ENCODE measurements around the gene VEGFD.

VEGFD gene

GRCh38 chrX:15384304-15384703 is at the start of gene VEGFD:
VEGFD (minus strand) TSS chrX:15384413; CDS start chrX:15383946, 467 bp downstream.
- peak; percentile 0 for DNase-seq (ENCODE audit: low spot score)

- DNase-seq (ENCODE audit: low spot score) = no peak
These were observed 46.4 kb upstream of the VEGFD start for GRCh38 chrX:15430584-15430983.

- DNase-seq (ENCODE audit: low spot score) = no peak
These were observed 45.9 kb upstream of the VEGFD start for GRCh38 chrX:15430076-15430475.

- DNase-seq (ENCODE audit: low spot score) = no peak
These were observed 40.8 kb upstream of the VEGFD start for GRCh38 chrX:15425024-15425423.

- no peak for DNase-seq (ENCODE audit: low spot score)
These were observed 34.5 kb upstream of the VEGFD start for GRCh38 chrX:15418707-15419181.

GRCh38 chrX:15418041-15418706 is 34.0 kb upstream of the VEGFD start:
- DNase-seq (ENCODE audit: low spot score) = no peak

DNA sequence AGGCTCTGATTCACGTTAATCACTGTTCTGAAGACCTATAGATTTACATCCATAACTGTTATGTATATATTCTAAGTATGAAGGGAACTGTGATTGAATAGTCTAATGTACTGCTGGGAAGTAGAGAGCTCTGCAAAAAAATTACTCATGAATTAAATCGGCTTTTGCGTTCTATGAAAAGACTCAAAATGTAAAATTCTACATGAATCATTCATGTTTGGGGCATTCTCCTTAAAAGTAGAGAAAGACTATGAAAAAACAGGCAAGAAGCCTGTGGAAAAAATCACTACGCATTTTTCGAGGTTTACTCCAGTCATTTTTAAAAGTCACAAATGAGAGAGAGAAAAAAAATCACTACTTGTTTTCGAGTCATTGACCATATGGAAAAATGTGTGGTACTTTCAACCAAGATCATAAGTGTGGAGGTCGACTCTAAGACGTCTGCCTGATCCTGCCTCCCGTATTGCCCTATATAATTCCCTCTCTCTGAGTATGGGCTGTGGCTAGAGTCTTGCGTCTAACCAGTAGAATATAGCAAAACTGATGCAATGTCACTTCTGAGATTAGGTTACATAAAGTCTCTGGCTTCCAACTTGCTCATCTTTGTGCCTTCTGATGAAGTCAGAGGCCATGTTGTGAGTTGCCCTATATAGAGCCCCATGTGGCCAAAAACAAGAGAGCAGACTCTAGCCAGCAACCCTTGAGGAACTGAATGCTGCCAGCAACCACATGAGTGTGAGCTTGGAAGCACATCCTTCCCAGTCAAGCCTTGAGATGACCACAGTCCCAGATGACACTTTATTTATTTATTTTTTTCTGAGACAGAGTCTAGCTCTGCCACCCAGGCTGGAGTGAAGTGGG is 32.1 kb upstream of the VEGFD start:
- DNase-seq (ENCODE audit: low spot score) = peak; percentile 37

GRCh38 chrX:15413101-15413500 is 28.9 kb upstream of the VEGFD start:
- DNase-seq (ENCODE audit: low spot score) = no peak

- no peak for DNase-seq (ENCODE audit: low spot score)
These were observed 26.7 kb upstream of the VEGFD start for GRCh38 chrX:15410947-15411346.

GRCh38 chrX:15410430-15410829 is 26.2 kb upstream of the VEGFD start:
- DNase-seq (ENCODE audit: low spot score) = no peak

DNA sequence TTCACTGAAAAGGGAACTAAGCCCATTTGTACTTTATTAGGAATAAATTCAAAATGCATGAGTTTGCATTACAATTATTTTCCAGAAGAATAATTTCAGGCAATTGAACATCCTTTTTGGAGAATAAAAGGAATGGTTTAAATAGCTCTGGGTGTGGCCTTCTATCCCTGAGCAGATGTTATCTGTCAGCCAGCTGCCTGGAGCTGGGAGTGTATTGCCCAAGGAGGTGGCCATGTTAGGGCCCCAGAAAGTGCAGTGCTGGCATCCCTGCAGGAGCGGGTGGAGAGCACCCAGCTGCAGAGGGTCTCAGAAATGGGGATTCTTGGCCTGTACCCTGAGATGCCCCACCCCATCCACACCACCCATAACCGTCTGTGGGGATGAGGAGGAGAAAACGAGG is 21.6 kb upstream of the VEGFD start:
- DNase-seq (ENCODE audit: low spot score) = no peak

DNA sequence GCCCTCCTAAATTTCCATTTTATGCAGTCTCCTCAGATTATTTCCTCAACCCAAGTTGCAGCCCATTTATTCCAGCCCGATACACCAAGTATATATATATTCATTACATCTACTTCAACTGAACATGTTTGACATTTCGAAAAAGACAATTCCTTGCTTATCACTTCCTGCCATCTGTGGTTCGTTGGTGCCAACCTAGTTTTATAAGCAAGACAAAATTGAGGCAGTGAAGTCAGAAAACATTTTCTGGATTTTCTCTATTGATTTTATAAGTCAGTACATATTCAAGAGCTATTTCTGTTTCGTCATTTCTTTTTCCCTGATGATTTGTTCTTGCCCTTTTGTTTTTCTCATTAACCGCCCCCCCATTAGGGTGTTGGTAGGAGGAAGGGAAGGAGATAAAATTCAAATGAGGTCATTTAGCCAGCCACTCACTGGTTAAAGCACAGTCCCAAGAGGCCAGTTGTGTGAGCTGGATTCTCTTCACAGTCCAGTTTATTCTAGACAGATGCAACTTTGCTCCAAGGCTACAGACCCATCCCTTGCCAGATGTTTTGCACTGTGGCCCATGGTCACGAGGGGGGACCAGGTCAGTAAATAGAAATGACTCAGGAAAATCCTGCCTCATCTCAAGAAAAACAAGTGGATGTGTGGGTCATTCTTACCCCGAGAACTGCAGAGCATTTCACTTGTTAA is 20.3 kb upstream of the VEGFD start:
- DNase-seq (ENCODE audit: low spot score) = no peak

- no peak for DNase-seq (ENCODE audit: low spot score)
These were observed 17.2 kb upstream of the VEGFD start for GRCh38 chrX:15401378-15401777.

DNA sequence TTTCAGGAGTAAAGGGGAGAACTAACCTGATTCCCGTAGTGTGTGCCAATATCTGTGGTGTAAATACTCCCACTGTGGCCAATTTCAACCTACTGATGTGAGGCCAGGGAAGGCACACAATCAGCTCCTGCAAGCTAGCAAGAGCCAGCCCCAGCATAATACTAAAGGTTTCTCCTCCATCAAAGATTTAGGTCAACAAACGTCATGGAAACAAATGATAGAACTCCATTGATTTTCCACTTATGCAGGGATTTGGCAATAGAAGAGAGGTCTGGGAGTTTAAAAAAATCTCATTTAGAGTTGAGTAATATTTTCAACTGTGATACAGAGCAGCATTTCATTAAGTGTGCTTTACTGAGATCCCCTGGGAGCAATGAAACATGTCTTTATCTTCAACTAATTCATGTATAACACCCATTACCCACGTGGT is 15.8 kb upstream of the VEGFD start:
- DNase-seq (ENCODE audit: low spot score) = no peak

DNA sequence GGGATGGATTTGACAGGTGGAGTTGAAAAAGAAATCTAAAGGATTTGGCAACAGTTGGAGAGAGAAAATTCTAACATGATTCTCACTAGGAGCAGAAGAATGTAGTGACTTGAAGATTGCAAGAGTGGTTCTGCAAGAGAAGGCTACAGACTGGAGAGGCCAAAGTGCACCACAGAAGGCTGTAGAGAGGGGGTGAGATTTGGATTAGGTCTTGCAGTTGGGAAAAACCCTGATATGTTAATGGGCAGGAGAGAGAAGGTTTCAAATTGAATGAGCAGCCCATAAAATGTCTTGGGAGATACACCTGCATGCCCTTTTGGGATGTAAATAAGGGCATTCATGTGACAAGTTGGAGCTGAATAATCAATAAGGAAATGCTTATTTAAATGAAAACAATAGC is 14.7 kb upstream of the VEGFD start:
- DNase-seq (ENCODE audit: low spot score) = no peak

DNA sequence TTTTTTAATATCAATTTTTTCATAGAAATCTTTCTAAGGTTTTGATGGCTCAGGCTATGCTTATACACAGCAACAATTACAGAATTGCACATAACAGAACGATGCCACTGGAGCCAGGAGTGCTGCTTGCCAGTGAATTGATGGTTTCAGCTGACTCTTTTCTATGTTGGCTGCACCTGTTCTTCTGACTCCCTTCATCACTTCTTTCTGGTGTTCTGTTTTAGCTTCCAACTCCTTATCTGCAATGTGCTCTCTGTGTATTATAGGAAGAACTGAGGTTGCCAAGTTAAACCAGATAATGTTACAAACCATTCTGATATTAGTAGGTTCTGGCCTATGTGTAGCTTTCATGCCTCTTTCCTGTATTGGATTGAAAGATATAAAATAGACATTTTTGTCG is 11.6 kb upstream of the VEGFD start:
- DNase-seq (ENCODE audit: low spot score) = no peak

- DNase-seq (ENCODE audit: low spot score) = no peak
These were observed 7.6 kb upstream of the VEGFD start for GRCh38 chrX:15391850-15392249.

GRCh38 chrX:15382813-15383212 is 1.4 kb downstream of the VEGFD start:
- no peak for DNase-seq (ENCODE audit: low spot score)

- no peak for DNase-seq (ENCODE audit: low spot score)
These were observed 7.3 kb downstream of the VEGFD start for GRCh38 chrX:15376956-15377355.

- DNase-seq (ENCODE audit: low spot score) = no peak
These were observed 10.2 kb downstream of the VEGFD start for GRCh38 chrX:15373976-15374375.

- no peak for DNase-seq (ENCODE audit: low spot score)
These were observed 17.5 kb downstream of the VEGFD start for GRCh38 chrX:15366506-15367352.

DNA sequence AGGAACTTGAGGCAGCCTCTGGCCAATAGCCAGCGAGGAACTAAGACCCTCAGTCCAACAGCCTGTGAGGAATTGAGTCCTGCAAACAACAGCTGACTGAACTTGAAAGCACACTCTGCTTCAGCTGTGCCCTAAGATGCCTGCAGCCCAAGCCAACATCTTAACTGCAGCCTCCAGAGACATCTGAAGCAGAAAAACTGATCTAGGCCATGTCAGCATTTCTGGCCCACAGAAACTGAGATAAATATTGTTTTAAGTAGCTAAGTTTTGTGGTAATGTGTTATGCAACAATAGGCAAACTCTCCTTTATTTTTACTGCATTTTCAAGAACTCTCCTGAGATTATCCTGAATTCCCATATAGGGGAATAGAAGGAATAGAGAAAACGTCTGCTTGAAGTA is 24.5 kb downstream of the VEGFD start:
- DNase-seq (ENCODE audit: low spot score) = no peak

Measured in cerebellar cortex (tissue), 1 donor.